ENCODE results near the gene ZNF628. TPM values are rescaled to one million over a fixed set of nuclear protein-coding genes. Genes with fewer than 3 reads are reported as not detected.

ZNF628 gene
- total and polyA plus RNA-seq, 2 of the 8 experiments (the other 6 are each of a cell fraction or from before 2014, with no cell fraction given), result 1.7 to 10.8 TPM

DNA sequence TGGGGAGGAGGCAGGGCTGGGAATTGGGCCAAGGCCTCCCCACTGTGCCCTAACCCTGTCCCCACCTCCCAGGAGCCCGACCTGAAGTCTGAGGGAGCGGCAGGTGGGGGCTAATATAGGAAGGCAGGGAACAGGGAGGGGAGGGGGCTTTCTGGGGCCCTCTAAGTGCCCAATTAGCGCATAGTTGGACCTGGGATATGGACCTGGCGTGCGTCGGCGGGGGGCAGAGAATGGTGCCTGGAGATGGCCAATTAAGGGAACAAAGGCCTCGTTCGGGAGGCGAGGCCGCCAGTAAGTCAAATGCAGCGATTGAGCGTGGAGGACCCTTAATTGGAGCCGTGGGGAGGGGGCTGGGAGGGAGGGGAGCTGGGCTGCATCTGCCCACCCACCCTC, 11.8 kb upstream of the ZNF628 start, which contains the start of gene C19orf85 (continued):
- TF ChIP-seq RBBP5 (IDR thresholded peaks at IDR 0.05; ENCODE audit: borderline replicate concordance, low read depth, low read length), result no peak
- TF ChIP-seq TAF7 (optimal IDR thresholded peaks at IDR 0.05; ENCODE audit: borderline replicate concordance, low read depth, low read length), result no peak
- TF ChIP-seq KDM4A (IDR thresholded peaks at IDR 0.05; ENCODE audit: low read depth, low read length, severe bottlenecking), result no peak
- TF ChIP-seq PHF8 (conservative IDR thresholded peaks at IDR 0.05; ENCODE audit: low read depth, low read length), result no peak
- 0 out of 2 replicates have a peak, but pooled peaks have one; percentile 28 for TF ChIP-seq MAX (IDR thresholded peaks at IDR 0.05)
- no peak for TF ChIP-seq GABPA (IDR thresholded peaks at IDR 0.05; ENCODE audit: borderline replicate concordance, insufficient read depth, low read length)
- TF ChIP-seq CBX8 (IDR thresholded peaks at IDR 0.05; ENCODE audit: borderline replicate concordance, low read depth, low read length), result no peak
